ENCODE results near the gene GUCY2D.

- TF ChIP-seq NFRKB (IDR thresholded peaks at IDR 0.05) (no peak), FOXK2 (IDR thresholded peaks at IDR 0.05) (no peak), SUZ12 (IDR thresholded peaks at IDR 0.05) (no peak), BHLHE40 (IDR thresholded peaks at IDR 0.05; ENCODE audit: borderline replicate concordance) (no peak), LEF1 (IDR thresholded peaks at IDR 0.05; ENCODE audit: borderline replicate concordance) (no peak), FOXA1 (IDR thresholded peaks at IDR 0.05) (no peak), CTBP1 (IDR thresholded peaks at IDR 0.05; ENCODE audit: borderline replicate concordance) (no peak), SP1 (IDR thresholded peaks at IDR 0.05) (no peak)
These were observed 18.6 kb downstream of the GUCY2D start for GRCh38 chr17:8020776-8021564.
